Heart left ventricle (tissue), 16 donors: ENCODE data around the gene TRIM34. TPM values are rescaled to one million over a fixed set of nuclear protein-coding genes. Genes with fewer than 3 reads are reported as not detected.
A peak's percentile ranks its signal among the peaks of the same experiment; 100 is the strongest.

Source experiments
- ATAC-seq, 4 donors: fragments of 200-7000 bp; cut with Tn5 transposase; one replicate each; pipeline ENCODE4 v1.9.1; 2020 to 2022; ENCODE audit warnings: moderate library complexity in 4 of 4, mild to moderate bottlenecking in 3 of 4, moderate number of reproducible peaks in 1 of 4
- DNase-seq, 5 donors: peaks; one replicate each; pipeline ENCODE4 v3.0.0-alpha.2; 2020
- H3K27ac ChIP-seq, 12 donors: fragments of 200-600 bp; sonication (generic) in 4 of 12; one replicate each; pipeline versions ENCODE4 v1.5.0 to v1.8.0; 2016 to 2022; ENCODE audit warnings: mild to moderate bottlenecking in 2 of 12
- H3K27me3 ChIP-seq, 9 donors: fragments of 200-600 bp; sonication (generic) in 2 of 9; one replicate each; pipeline versions ENCODE4 v1.5.1 to v1.8.0; 2016 to 2022; ENCODE audit warnings: mild to moderate bottlenecking in 3 of 9
- H3K36me3 ChIP-seq, 9 donors: fragments of 200-600 bp; sonication (generic) in 2 of 9; one replicate each; pipeline versions ENCODE4 v1.5.0 to v1.8.0; 2018 to 2022; ENCODE audit warnings: mild to moderate bottlenecking in 2 of 9
- H3K4me1 ChIP-seq, 12 donors: fragments of 200-600 bp; sonication (generic) in 4 of 12; one replicate each; pipeline versions ENCODE4 v1.5.0 to v1.8.0; 2016 to 2022; ENCODE audit warnings: mild to moderate bottlenecking in 3 of 12
- H3K4me3 ChIP-seq, 12 donors: fragments of 200-600 bp; sonication (generic) in 4 of 12; one replicate each; pipeline versions ENCODE4 v1.5.0 to v1.8.0; 2017 to 2022; ENCODE audit warnings: mild to moderate bottlenecking in 9 of 12, moderate library complexity in 4 of 12
- H3K9me3 ChIP-seq, 12 donors: fragments of 200-600 bp; sonication (generic) in 4 of 12; one replicate each; pipeline versions ENCODE4 v1.5.0 to v1.8.0; 2016 to 2022; ENCODE audit warnings: mild to moderate bottlenecking in 1 of 12
- POLR2A ChIP-seq, 2 donors: fragments of 450-650 bp; IDR thresholded peaks; one replicate each; pipeline ENCODE4 v1.6.1; 2017; ENCODE audit warnings: antibody characterized with exemption in 2 of 2, mild to moderate bottlenecking in 2 of 2, moderate library complexity in 2 of 2
- WGBS, 4 donors: extraction: QIAGEN DNeasy Blood & Tissue Kit in 2 of 4; methylation state at CpG; one replicate each; pipeline versions ENCODE4 v1.1.5 to v1.1.7; 2013 to 2018; 5-methylcytosine and 5-hydroxymethylcytosine counted together
- intact Hi-C, 10 donors: fragments of 100-400 bp; cut with DNase I; formaldehyde crosslinking; loops; one replicate each; pipeline versions ENCODE4 v1.11.1 to v1.14.2; 2022
- polyA plus RNA-seq, 2 donors: library from polyadenylated mRNA; stranded (reverse); fragments of 200-250 nt; gene quantifications; one replicate each; pipeline ENCODE4 v1.2.3, GENCODE V29; 2013
- total RNA-seq, 9 donors: library from RNA; depleted of rRNA in 2 of 9; stranded (reverse); fragments of >200 nt in 2 of 9; fragmentation: NEBNext Ultra II Directional in 3 of 9; extraction: Animal tissue kit (Norgen Biotek cat#: 25700) in 3 of 9; gene quantifications; one replicate each; pipeline versions ENCODE4 v1.1.0 to v1.2.4, GENCODE V29; 2016 to 2023
- TF ChIP-seq, protein P1 (sequence below), 12 donors: fragments of 200-600 bp; sonication (generic) in 4 of 12; IDR thresholded peaks; one replicate each; pipeline versions ENCODE4 v1.5.0 to v1.8.0; 2018 to 2022; ENCODE audit warnings: antibody characterized with exemption in 12 of 12, mild to moderate bottlenecking in 5 of 12
- donor health status: ischemic (EF 13 %, LVEDD 7.1; RV severe dilation, severe dysfunction).
- donor health status: healthy with polysubstance abuse.
- donor health status: DM: no; HTN: yes; CAD: no.
- donor health status: DM: no; HTN: no; CAD: no.
- donor health status: ischemic (EF 25% LVEDD 6.9; RV normal size, moderate dysfunction).
- donor health status: ischemic (EF 25% LVEDD 5.7; RV mildly dilated, moderate dysfunction).
- donor health status: healthy.
- donor health status: DM: yes; HTN: yes; CAD: no.
- donor health status: ischemic (EF 35%, LVEDD 5.7; RV mildly dilated, moderate dysfunction).
- donor health status: nonischemic (EF 11% LVEDD 7.7; RV severe dilation, severe dysfunction).
- donor health status: DM: yes; HTN: yes; CAD: no.
- donor health status: PGD.
- donor health status: ischemic (EF 29% LVEDD 5.4; RV normal size, mild dysfunction).
- donor health status: nonischemic (EF 23%, LVEDD 6.1; RV moderate dilation, normal function).

The TRIM34 gene
- total and polyA plus RNA-seq, 11 donors: 0.72 to 9.1 (median 1.6) TPM

DNA sequence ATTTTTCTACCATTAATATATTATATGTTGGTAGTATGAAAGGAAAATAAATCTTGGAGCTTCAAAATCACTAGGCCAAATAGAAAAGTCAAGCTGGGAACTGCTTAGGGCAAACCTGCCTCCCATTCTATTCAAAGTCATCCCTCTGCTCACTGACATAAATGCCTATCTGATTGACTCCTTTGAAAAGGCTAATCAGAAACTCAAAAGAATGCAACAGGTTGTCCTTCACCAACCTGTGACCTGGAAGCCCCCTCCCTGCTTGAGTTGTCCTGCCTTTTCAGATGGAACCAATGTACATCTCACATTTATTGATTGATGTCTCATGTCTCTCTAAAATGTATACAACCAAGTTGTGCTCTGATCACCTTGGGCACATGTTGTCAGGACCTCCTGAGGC lies 3.2 kb upstream of the TRIM34 start:
- intact Hi-C loops: loop anchor here in 3 of 10 donors (5.0 to 10.0 kb wide), 3 partner anchors 63 to 73 kb away; partner anchors contain the start of genes TRIM22 (in 2 of the 3) and TRIM5 (in 2 of the 3)
- ATAC-seq (no peak), DNase-seq (no peak)
- no peaks in the 10 kb centered on the region for H3K27me3 ChIP-seq
- no peaks in the 10 kb centered on the region for H3K9me3 ChIP-seq
- no peaks in the 10 kb centered on the region for H3K36me3 ChIP-seq
- TF ChIP-seq POLR2A (IDR thresholded peaks at IDR 0.05): no peak
- TF ChIP-seq, protein P1, sequence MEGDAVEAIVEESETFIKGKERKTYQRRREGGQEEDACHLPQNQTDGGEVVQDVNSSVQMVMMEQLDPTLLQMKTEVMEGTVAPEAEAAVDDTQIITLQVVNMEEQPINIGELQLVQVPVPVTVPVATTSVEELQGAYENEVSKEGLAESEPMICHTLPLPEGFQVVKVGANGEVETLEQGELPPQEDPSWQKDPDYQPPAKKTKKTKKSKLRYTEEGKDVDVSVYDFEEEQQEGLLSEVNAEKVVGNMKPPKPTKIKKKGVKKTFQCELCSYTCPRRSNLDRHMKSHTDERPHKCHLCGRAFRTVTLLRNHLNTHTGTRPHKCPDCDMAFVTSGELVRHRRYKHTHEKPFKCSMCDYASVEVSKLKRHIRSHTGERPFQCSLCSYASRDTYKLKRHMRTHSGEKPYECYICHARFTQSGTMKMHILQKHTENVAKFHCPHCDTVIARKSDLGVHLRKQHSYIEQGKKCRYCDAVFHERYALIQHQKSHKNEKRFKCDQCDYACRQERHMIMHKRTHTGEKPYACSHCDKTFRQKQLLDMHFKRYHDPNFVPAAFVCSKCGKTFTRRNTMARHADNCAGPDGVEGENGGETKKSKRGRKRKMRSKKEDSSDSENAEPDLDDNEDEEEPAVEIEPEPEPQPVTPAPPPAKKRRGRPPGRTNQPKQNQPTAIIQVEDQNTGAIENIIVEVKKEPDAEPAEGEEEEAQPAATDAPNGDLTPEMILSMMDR (IDR thresholded peaks at IDR 0.05): no peak
- H3K27ac ChIP-seq: no peak overlapping the region
- H3K4me3 ChIP-seq: no peak overlapping the region
- peaks cover 0 to 38% (median 18%) of the 10 kb centered on the region in 12 donors for H3K4me1 ChIP-seq

DNA sequence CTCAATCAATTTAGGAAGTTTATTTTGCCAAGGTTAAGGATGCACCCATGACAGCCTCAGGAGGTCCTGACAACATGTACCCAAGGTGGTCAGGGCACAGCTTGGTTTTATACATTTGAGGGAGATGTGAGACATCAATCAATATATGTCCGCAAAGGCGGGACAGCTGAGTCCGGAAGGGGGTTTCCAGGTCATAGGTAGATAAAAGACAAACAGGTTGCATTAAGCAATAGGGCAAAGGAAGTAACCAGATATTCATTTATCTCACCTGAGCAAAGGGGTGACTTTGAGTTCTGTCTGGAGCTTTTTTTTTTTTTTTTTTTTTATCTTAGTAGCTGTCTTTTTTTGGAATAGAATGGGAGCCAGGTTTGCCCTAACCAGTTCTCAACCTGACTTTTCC lies 2.0 kb upstream of the TRIM34 start:
- TF ChIP-seq, protein P1 (IDR thresholded peaks at IDR 0.05): no peak
- no peak for TF ChIP-seq POLR2A (IDR thresholded peaks at IDR 0.05)
- WGBS, 4 donors: 90 to 97% (median 95%) methylated on average over 3 of the region's 3 CpGs
- ATAC-seq: no peak
- Histone ChIP-seq H3K27ac (no peak overlapping the region), H3K36me3 (no peaks in the 10 kb centered on the region), H3K4me3 (no peak overlapping the region), H3K4me1 (peaks cover 0 to 38% (median 18%) of the 10 kb centered on the region in 12 donors), H3K27me3 (no peaks in the 10 kb centered on the region), H3K9me3 (no peaks in the 10 kb centered on the region)
- DNase-seq: no peak
- intact Hi-C loops: loop anchor here in 3 of 10 donors (5.0 to 10.0 kb wide), 3 partner anchors 62 to 72 kb away; partner anchors contain the start of genes TRIM22 (in 2 of the 3) and TRIM5 (in 2 of the 3)

DNA sequence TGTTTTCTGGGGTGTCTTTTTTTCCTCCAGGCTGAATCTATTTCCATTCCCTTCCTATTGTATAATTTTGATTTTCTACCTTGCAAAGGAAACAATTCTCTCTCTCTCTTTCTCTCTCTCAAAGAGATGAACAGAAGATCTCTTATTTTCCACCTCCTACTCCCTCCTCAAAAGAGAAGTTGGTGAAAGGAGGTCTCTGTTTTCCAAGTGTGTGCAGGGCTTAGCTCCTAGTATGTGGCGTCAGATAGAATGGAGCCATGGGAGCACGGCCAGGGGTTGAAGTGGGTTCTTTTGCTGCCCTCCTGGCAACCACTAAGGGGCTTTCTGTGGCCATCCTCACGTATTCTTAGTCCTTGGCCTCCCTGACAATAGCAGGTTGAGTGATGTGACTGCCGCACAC lies 480 bp downstream of the TRIM34 start:
- no peak for DNase-seq
- H3K27me3 ChIP-seq: no peaks in the 10 kb centered on the region
- TF ChIP-seq POLR2A (IDR thresholded peaks at IDR 0.05): no peak
- TF ChIP-seq, protein P1 (IDR thresholded peaks at IDR 0.05): no peak
- H3K4me3 ChIP-seq: peak overlapping the region; percentile 0 to 83 (median 60)
- H3K9me3 ChIP-seq: no peaks in the 10 kb centered on the region
- peak overlapping the region in 10 of 12 donors; percentile 30 to 88 (median 76) for H3K27ac ChIP-seq
- peak in 1 of 4 donors; percentile 17 for ATAC-seq
- intact Hi-C loops: loop anchor here in 4 of 10 donors (5.0 to 10.0 kb wide), 3 partner anchors 60 to 70 kb away; partner anchors contain the start of genes TRIM22 (in 3 of the 4) and TRIM5 (in 3 of the 4)
- peaks cover 0 to 38% (median 18%) of the 10 kb centered on the region in 12 donors for H3K4me1 ChIP-seq
- 4 to 18% (median 8%) methylated on average over 4 of the region's 4 CpGs for WGBS, 4 donors
- peaks cover 0 to 2% (median 0%) of the 10 kb centered on the region in 9 donors for H3K36me3 ChIP-seq

DNA sequence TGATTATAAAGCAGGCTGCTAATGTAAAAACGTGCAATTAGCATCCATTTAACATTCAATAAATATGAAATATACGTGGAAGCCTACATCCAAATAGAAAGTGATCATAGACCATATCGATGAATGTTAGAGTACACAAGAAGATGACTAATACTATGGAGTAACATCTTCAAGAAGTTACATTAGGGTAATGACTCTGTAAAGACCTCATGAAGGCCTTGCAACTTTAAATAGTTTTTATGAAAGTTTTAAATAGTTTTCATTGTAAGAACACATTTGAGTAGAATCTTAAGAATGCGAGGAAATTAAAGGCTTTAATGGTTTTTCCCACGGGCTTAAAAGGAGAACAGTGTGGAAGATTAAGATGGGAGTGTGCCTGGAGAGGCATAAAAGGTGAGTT lies 1.4 kb downstream of the TRIM34 start:
- ATAC-seq (no peak), DNase-seq (no peak)
- H3K9me3 ChIP-seq: no peaks in the 10 kb centered on the region
- no peak overlapping the region for H3K27ac ChIP-seq
- WGBS, 4 donors: 82 to 89% (median 84%) methylated on average over 5 of the region's 5 CpGs
- no peaks in the 10 kb centered on the region for H3K27me3 ChIP-seq
- H3K36me3 ChIP-seq: peaks cover 0 to 2% (median 0%) of the 10 kb centered on the region in 9 donors
- H3K4me3 ChIP-seq: peak overlapping the region in 3 of 12 donors; percentile 69 to 83 (median 70)
- H3K4me1 ChIP-seq: peaks cover 0 to 29% (median 13%) of the 10 kb centered on the region in 12 donors
- TF ChIP-seq POLR2A (IDR thresholded peaks at IDR 0.05): no peak
- TF ChIP-seq, protein P1 (IDR thresholded peaks at IDR 0.05): no peak
- intact Hi-C loops: loop anchor here in 4 of 10 donors (5.0 to 10.0 kb wide), 3 partner anchors 59 to 69 kb away; partner anchors contain the start of genes TRIM22 (in 3 of the 4) and TRIM5 (in 3 of the 4)
